ENCODE results near the gene CACNA1D.

The CACNA1D gene

GRCh38 chr3:53525765-53526703, 31.6 kb downstream of the CACNA1D start:
- no peak overlapping the region for H2BK12ac ChIP-seq (ENCODE audit: low read length)
- H3K27ac ChIP-seq (replicated peaks; ENCODE audit: low read length): no peak overlapping the region
- H2BK5ac ChIP-seq (ENCODE audit: low read length): no peak overlapping the region
- H3K18ac ChIP-seq (ENCODE audit: low read length): no peak overlapping the region
- H3K23ac ChIP-seq (ENCODE audit: low read depth, low read length, poor library complexity): no peak overlapping the region
- no peak overlapping the region for H4K8ac ChIP-seq (ENCODE audit: low read depth, low read length)
- H3K4me2 ChIP-seq (ENCODE audit: insufficient read depth, low read length, poor library complexity, severe bottlenecking): no peak overlapping the region
- H3K4me1 ChIP-seq (ENCODE audit: control insufficient read depth in 2 of 2, insufficient read depth in 1 of 2, low read depth in 1 of 2, low read length in 2 of 2): peaks cover 0 to 1% of the 10 kb centered on the region in 2 donors
- no peak overlapping the region for H2AK5ac ChIP-seq (ENCODE audit: low read depth, low read length)
- no peak for DNase-seq (ENCODE audit: low spot score)
- H3K4me3 ChIP-seq (ENCODE audit: low read length in 2 of 2): no peak overlapping the region
- no peak overlapping the region for H3K9ac ChIP-seq (ENCODE audit: low read depth, low read length, poor library complexity)
- no peaks in the 10 kb centered on the region for H3K36me3 ChIP-seq (replicated peaks in 1 of 2; ENCODE audit: control insufficient read depth in 2 of 2, insufficient read depth in 2 of 2, low read length in 2 of 2)
- H2AFZ ChIP-seq (ENCODE audit: low read length): peak overlapping the region; percentile 27
- H3K4ac ChIP-seq (ENCODE audit: low read length): no peak overlapping the region
- H3K14ac ChIP-seq (ENCODE audit: low read length): no peak overlapping the region
- no peak overlapping the region for H4K91ac ChIP-seq (ENCODE audit: low read depth, low read length, poor library complexity)
- no peaks in the 10 kb centered on the region for H3K79me1 ChIP-seq (ENCODE audit: low read depth, low read length)
- no peaks in the 10 kb centered on the region for H3K27me3 ChIP-seq (ENCODE audit: control insufficient read depth in 3 of 3, insufficient read depth in 3 of 3, low read depth in 1 of 3, low read length in 3 of 3)
- H2BK120ac ChIP-seq (ENCODE audit: low read depth, low read length): no peak overlapping the region
- no peaks in the 10 kb centered on the region for H3K9me3 ChIP-seq (replicated peaks in 1 of 2; ENCODE audit: control insufficient read depth in 2 of 2, insufficient read depth in 1 of 2, low read depth in 1 of 2, low read length in 2 of 2)
- no peak overlapping the region for H2BK15ac ChIP-seq (ENCODE audit: low read length)
- no CpG with 5 or more reads among the region's 14 CpGs for WGBS, 2 donors (ENCODE audit: extremely low coverage in 2 of 2, insufficient read length in 2 of 2, insufficient replicate concordance in 1 of 2)

GRCh38 chr3:53526704-53527055, 32.3 kb downstream of the CACNA1D start:
- Histone ChIP-seq H3K9ac (ENCODE audit: low read depth, low read length, poor library complexity) (no peak overlapping the region), H2BK15ac (ENCODE audit: low read length) (no peak overlapping the region)

GRCh38 chr3:53530205-53530604, 35.8 kb downstream of the CACNA1D start:
- Histone ChIP-seq H2BK12ac (ENCODE audit: low read length) (no peak overlapping the region), H3K4me1 (ENCODE audit: control insufficient read depth in 2 of 2, insufficient read depth in 1 of 2, low read depth in 1 of 2, low read length in 2 of 2) (peaks cover 4 to 5% of the 10 kb centered on the region in 2 donors), H3K36me3 (replicated peaks in 1 of 2; ENCODE audit: control insufficient read depth in 2 of 2, insufficient read depth in 2 of 2, low read length in 2 of 2) (no peaks in the 10 kb centered on the region), H3K14ac (ENCODE audit: low read length) (no peak overlapping the region), H2BK5ac (ENCODE audit: low read length) (no peak overlapping the region), H3K4me3 (ENCODE audit: low read length in 2 of 2) (no peak overlapping the region), H4K91ac (ENCODE audit: low read depth, low read length, poor library complexity) (no peak overlapping the region), H3K9ac (ENCODE audit: low read depth, low read length, poor library complexity) (no peak overlapping the region), H2BK120ac (ENCODE audit: low read depth, low read length) (no peak overlapping the region), H3K18ac (ENCODE audit: low read length) (no peak overlapping the region), H3K27ac (replicated peaks; ENCODE audit: low read length) (no peak overlapping the region), H3K4me2 (ENCODE audit: insufficient read depth, low read length, poor library complexity, severe bottlenecking) (no peak overlapping the region), H3K23ac (ENCODE audit: low read depth, low read length, poor library complexity) (no peak overlapping the region), H3K79me1 (ENCODE audit: low read depth, low read length) (no peaks in the 10 kb centered on the region), H3K27me3 (ENCODE audit: control insufficient read depth in 3 of 3, insufficient read depth in 3 of 3, low read depth in 1 of 3, low read length in 3 of 3) (no peaks in the 10 kb centered on the region), H2BK15ac (ENCODE audit: low read length) (no peak overlapping the region), H3K4ac (ENCODE audit: low read length) (no peak overlapping the region), H3K9me3 (replicated peaks in 1 of 2; ENCODE audit: control insufficient read depth in 2 of 2, insufficient read depth in 1 of 2, low read depth in 1 of 2, low read length in 2 of 2) (no peaks in the 10 kb centered on the region), H4K8ac (ENCODE audit: low read depth, low read length) (no peak overlapping the region), H2AK5ac (ENCODE audit: low read depth, low read length) (no peak overlapping the region), H2AFZ (ENCODE audit: low read length) (no peak overlapping the region)
- DNase-seq (ENCODE audit: low spot score): no peak
- WGBS, 2 donors (ENCODE audit: extremely low coverage in 2 of 2, insufficient read length in 2 of 2, insufficient replicate concordance in 1 of 2): 100% methylated on average over 1 of the region's 4 CpGs; no CpG with 5 or more reads in 1 of the 2 donors

More at GRCh38 chr3:53526704-53527055, 32.3 kb downstream of the CACNA1D start:
- Histone ChIP-seq H3K27me3 (ENCODE audit: control insufficient read depth in 3 of 3, insufficient read depth in 3 of 3, low read depth in 1 of 3, low read length in 3 of 3) (no peaks in the 10 kb centered on the region), H2BK12ac (ENCODE audit: low read length) (no peak overlapping the region), H3K23ac (ENCODE audit: low read depth, low read length, poor library complexity) (no peak overlapping the region), H2AK5ac (ENCODE audit: low read depth, low read length) (no peak overlapping the region), H3K9me3 (replicated peaks in 1 of 2; ENCODE audit: control insufficient read depth in 2 of 2, insufficient read depth in 1 of 2, low read depth in 1 of 2, low read length in 2 of 2) (no peaks in the 10 kb centered on the region), H4K8ac (ENCODE audit: low read depth, low read length) (no peak overlapping the region), H3K79me1 (ENCODE audit: low read depth, low read length) (no peaks in the 10 kb centered on the region), H3K4me3 (ENCODE audit: low read length in 2 of 2) (no peak overlapping the region), H3K14ac (ENCODE audit: low read length) (no peak overlapping the region), H4K91ac (ENCODE audit: low read depth, low read length, poor library complexity) (no peak overlapping the region), H3K27ac (replicated peaks; ENCODE audit: low read length) (no peak overlapping the region), H3K36me3 (replicated peaks in 1 of 2; ENCODE audit: control insufficient read depth in 2 of 2, insufficient read depth in 2 of 2, low read length in 2 of 2) (no peaks in the 10 kb centered on the region), H2AFZ (ENCODE audit: low read length) (no peak overlapping the region), H2BK120ac (ENCODE audit: low read depth, low read length) (no peak overlapping the region), H3K4ac (ENCODE audit: low read length) (no peak overlapping the region), H3K18ac (ENCODE audit: low read length) (no peak overlapping the region), H3K4me1 (ENCODE audit: control insufficient read depth in 2 of 2, insufficient read depth in 1 of 2, low read depth in 1 of 2, low read length in 2 of 2) (peaks cover 0 to 1% of the 10 kb centered on the region in 2 donors), H3K4me2 (ENCODE audit: insufficient read depth, low read length, poor library complexity, severe bottlenecking) (no peak overlapping the region), H2BK5ac (ENCODE audit: low read length) (no peak overlapping the region)
- no peak for DNase-seq (ENCODE audit: low spot score)
- WGBS, 2 donors (ENCODE audit: extremely low coverage in 2 of 2, insufficient read length in 2 of 2, insufficient replicate concordance in 1 of 2): no CpG with 5 or more reads among the region's 4 CpGs

GRCh38 chr3:53531749-53532148, 37.3 kb downstream of the CACNA1D start:
- Histone ChIP-seq H3K27ac (replicated peaks; ENCODE audit: low read length) (no peak overlapping the region), H2AK5ac (ENCODE audit: low read depth, low read length) (no peak overlapping the region), H2BK12ac (ENCODE audit: low read length) (no peak overlapping the region), H3K4me1 (ENCODE audit: control insufficient read depth in 2 of 2, insufficient read depth in 1 of 2, low read depth in 1 of 2, low read length in 2 of 2) (peaks cover 4 to 5% of the 10 kb centered on the region in 2 donors), H3K36me3 (replicated peaks in 1 of 2; ENCODE audit: control insufficient read depth in 2 of 2, insufficient read depth in 2 of 2, low read length in 2 of 2) (no peaks in the 10 kb centered on the region), H3K9me3 (replicated peaks in 1 of 2; ENCODE audit: control insufficient read depth in 2 of 2, insufficient read depth in 1 of 2, low read depth in 1 of 2, low read length in 2 of 2) (no peaks in the 10 kb centered on the region), H2BK120ac (ENCODE audit: low read depth, low read length) (no peak overlapping the region), H2BK15ac (ENCODE audit: low read length) (no peak overlapping the region), H4K91ac (ENCODE audit: low read depth, low read length, poor library complexity) (no peak overlapping the region), H3K14ac (ENCODE audit: low read length) (no peak overlapping the region), H3K27me3 (ENCODE audit: control insufficient read depth in 3 of 3, insufficient read depth in 3 of 3, low read depth in 1 of 3, low read length in 3 of 3) (no peaks in the 10 kb centered on the region), H4K8ac (ENCODE audit: low read depth, low read length) (no peak overlapping the region), H3K18ac (ENCODE audit: low read length) (no peak overlapping the region), H2BK5ac (ENCODE audit: low read length) (no peak overlapping the region), H3K4me3 (ENCODE audit: low read length in 2 of 2) (no peak overlapping the region), H3K9ac (ENCODE audit: low read depth, low read length, poor library complexity) (no peak overlapping the region), H3K4me2 (ENCODE audit: insufficient read depth, low read length, poor library complexity, severe bottlenecking) (no peak overlapping the region), H3K79me1 (ENCODE audit: low read depth, low read length) (no peaks in the 10 kb centered on the region), H3K4ac (ENCODE audit: low read length) (no peak overlapping the region), H2AFZ (ENCODE audit: low read length) (no peak overlapping the region), H3K23ac (ENCODE audit: low read depth, low read length, poor library complexity) (no peak overlapping the region)
- no peak for DNase-seq (ENCODE audit: low spot score)
- no CpG with 5 or more reads among the region's 3 CpGs for WGBS, 2 donors (ENCODE audit: extremely low coverage in 2 of 2, insufficient read length in 2 of 2, insufficient replicate concordance in 1 of 2)

Measured in neuronal stem cell (in vitro differentiated cells).